Measurements from ENCODE around the gene IQGAP2.

- TF ChIP-seq POLR2AphosphoS5 (IDR thresholded peaks at IDR 0.05; ENCODE audit: borderline replicate concordance, low read depth, low read length): no peak
- no peak for TF ChIP-seq EZH2 (IDR thresholded peaks at IDR 0.05)
Measured at GRCh38 chr5:76674330-76675066, 271.4 kb downstream of the IQGAP2 start.
